Left colon (tissue), 2 donors: ENCODE data around the gene DHX35. TPM values are rescaled to one million over a fixed set of nuclear protein-coding genes. Genes with fewer than 3 reads are reported as not detected.
A peak's percentile ranks its signal among the peaks of the same experiment; 100 is the strongest.

Experiments
- ATAC-seq: fragments of 200-7000 bp; cut with Tn5 transposase; one replicate; pipeline ENCODE4 v1.9.1; 2020; ENCODE audit warnings: mild to moderate bottlenecking, moderate library complexity
- DNase-seq, 2 donors: peaks; one replicate each; pipeline ENCODE4 v3.0.0-alpha.2; 2020
- intact Hi-C, 2 donors: fragments of 100-400 bp; cut with DNase I in 1 of 2; cut with micrococcal nuclease in 1 of 2; formaldehyde crosslinking; loops; one replicate each; pipeline versions ENCODE4 v1.11.2 to v1.14.0; 2022; cut with DNase I, micrococcal nuclease
- total RNA-seq, 2 donors: library from RNA; stranded (reverse); fragmentation: NEBNext Ultra II Directional; extraction: Animal tissue kit (Norgen Biotek cat#: 25700); gene quantifications; one replicate each; pipeline ENCODE4 v1.2.1, GENCODE V29; 2021
- donor health status: DM: no; HTN: no; CAD: no.
- donor health status: DM: yes; HTN: yes; CAD: no.

DHX35 gene
- total RNA-seq, 2 donors from 2014 or later = 14.0 to 14.1 TPM

DNA sequence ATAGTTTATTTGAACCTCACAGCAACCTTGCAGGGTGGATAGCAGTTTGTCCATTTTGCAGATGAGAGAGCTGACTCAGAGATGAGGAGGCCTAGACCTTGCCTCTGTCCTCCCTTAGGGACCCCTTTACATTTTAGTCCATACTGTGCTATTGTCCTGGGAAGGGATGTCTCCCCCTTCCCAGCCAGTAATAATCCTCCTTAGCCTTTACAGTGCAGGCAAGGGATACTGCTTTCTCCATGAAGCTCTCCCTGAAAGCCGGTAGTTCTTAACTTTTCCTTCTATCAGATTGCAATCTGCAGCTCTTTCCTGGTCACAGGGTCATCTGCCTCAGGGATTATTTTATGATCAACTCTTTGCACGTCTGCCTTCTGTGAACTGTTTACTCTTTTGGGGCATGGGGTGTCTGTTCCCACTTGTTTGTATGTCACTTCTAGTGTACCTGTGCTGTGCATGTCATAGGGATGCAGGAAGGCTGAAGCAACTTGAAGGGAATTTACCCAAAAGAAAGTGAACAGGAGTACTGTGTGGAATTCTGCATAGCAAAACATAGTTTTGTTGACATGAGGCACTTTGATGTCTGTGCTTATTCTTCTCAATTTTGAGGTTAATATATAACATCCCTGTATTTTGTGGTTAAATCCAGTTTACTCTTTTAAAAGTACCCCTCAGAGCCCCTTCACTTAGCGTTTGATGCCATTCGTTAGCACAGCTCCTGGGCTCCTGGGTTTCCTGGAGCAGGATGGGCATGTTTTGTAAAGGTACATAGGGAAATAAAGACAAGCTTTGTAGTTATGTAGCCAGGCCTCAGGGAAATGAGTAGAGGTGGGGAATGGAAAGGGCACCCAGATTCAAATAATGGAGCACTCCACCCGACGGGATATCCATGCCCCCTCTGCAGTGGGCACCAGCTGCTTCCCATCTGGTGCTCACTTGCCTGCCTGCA is 38.1 kb downstream of the DHX35 start:
- intact Hi-C loops = no loop called here
- DNase-seq = no peak
- peak; percentile 56 for ATAC-seq

GRCh38 chr20:39004508-39004907 is 42.4 kb downstream of the DHX35 start:
- intact Hi-C loops = no loop called here
- ATAC-seq (peak; percentile 82), DNase-seq (peak; percentile 70 to 86)

- intact Hi-C loops = no loop called here
Measured at GRCh38 chr20:39009348-39009747, 47.2 kb downstream of the DHX35 start.

DNA sequence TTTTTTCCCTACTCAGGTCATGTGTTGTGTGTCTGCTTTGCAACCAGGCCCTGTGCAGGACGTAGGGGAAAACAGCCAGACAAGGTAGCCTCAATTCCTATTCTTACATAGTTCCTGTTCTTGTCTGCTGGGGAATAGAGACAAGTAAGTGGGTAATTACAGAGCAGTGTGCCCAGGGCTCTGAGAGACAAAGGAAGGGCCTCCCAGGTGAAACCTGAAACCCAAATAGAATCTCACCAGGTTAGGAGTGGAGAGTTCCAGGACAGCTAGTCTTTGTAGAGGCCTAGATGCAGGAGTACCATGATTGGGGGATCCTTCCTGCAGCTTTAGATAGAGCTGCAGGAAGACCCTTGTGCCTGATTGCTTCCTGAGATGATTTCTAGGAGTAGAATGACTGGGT is 48.4 kb downstream of the DHX35 start:
- ATAC-seq (no peak), DNase-seq (no peak)
- intact Hi-C loops = no loop called here

More at GRCh38 chr20:39009348-39009747, 47.2 kb downstream of the DHX35 start:
- no peak for DNase-seq
- ATAC-seq = peak; percentile 68

DNA sequence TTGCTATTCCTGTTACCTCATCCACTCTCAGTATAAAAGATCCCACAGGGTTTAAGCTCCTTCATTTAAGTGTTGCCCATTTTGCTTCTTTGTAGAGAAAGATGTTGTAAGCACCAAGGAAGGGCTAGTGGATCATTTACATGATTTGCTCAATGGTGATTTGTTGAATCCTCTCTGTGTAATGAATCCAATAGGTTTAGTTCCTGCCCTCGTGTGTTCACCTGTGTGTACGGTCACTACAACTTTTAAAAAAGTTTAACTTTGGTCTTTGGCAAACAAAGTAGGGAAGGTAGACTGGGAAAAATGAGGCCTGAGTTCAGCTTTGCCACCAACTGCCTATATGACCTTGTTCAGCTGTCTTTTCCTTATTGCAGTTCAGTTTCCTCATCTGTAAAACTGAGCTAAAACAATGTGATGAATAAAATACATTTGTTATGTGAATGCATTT is 51.5 kb downstream of the DHX35 start:
- intact Hi-C loops = no loop called here
- DNase-seq (no peak), ATAC-seq (peak; percentile 83)

GRCh38 chr20:39016041-39016440 is 53.9 kb downstream of the DHX35 start:
- ATAC-seq (no peak), DNase-seq (no peak)
- intact Hi-C loops = no loop called here

- intact Hi-C loops = no loop called here
- no peak for DNase-seq
- no peak for ATAC-seq
Measured at GRCh38 chr20:39016506-39016905, 54.4 kb downstream of the DHX35 start.

DNA sequence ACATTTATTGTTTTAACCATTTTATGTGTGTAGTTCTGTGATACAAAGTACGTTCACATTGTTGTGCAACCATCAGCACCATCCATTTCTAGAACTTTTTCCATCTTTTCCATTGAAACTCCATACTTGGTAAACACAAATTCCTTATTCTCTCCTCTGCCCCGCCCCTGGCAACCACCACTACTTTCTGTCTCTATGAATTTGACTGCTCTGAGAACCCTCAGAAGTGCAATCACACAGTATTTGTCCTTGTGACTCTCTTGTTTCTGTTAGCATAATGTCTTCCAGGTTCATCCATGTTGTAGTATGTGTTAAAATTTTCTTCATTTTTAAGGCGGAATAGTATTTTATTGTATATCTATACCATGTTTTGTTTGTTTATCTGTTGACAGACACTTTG is 56.9 kb downstream of the DHX35 start:
- intact Hi-C loops = no loop called here
- no peak for ATAC-seq
- no peak for DNase-seq

DNA sequence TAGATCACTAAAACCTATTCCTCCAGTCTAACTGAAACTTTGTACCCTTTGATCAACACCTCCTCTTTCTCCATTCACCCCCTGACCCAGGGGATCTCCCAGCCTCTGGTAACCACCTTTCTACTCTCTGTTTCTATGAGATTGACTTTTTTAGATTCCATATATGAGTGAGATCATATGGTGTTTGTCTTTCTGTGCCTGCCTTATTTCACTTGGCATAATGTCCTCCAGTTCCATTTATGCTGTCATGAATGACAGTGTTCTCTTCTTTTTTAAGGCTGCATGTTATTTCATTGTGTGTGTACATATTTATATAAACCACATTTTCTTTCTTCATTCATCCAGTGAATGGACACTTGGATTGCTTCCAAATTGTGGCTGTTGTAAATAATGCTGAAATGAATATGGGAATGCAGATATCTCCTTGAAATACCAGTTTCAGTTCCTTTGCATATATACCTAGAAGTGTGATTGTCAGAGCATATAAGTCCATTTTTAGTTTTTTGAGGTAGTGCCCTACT is 57.7 kb downstream of the DHX35 start:
- ATAC-seq (no peak), DNase-seq (no peak)
- intact Hi-C loops = no loop called here

GRCh38 chr20:39021748-39022147 is 59.6 kb downstream of the DHX35 start:
- DNase-seq = no peak
- ATAC-seq = no peak
- intact Hi-C loops = no loop called here

DNA sequence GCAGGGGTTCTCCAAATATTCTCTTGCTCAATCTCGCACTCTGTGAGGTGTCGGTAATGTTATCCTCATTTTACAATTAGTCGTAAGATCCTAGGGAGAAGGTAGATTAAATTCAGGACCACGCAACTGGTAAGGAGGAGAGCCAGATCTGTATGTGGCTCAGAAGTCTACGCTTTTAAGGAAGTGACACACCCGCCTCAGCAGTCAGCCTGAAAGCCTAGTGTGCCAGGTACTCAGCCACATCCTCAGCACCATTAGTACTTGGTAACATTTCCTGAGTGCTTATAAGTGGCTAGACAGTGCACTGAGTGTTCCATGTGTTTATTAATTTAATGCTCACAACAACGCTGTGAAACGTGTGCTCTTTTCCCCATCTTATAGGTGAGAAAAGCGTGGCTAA is 63.7 kb downstream of the DHX35 start:
- intact Hi-C loops = no loop called here
- DNase-seq = no peak
- no peak for ATAC-seq

DNA sequence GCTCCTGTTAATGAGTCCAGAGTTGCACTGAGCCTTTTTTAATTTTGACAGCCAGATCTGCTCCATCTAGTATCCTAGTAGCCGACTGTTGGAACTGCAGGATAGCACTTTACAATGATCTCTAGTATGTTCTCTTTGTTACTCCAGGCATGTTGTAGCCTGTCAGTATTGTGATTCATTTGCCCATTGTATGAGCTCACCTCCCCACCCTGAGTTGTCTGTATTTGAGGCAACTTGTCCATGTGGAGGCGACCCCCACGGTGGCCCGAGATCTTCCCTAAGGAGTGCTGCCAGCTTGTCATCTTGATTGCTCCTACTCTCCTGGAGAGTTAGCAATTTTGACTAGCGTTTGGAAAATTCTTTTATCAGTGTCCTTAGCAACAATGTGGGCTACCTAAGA is 67.2 kb downstream of the DHX35 start:
- DNase-seq = no peak
- no peak for ATAC-seq
- intact Hi-C loops = no loop called here

DNA sequence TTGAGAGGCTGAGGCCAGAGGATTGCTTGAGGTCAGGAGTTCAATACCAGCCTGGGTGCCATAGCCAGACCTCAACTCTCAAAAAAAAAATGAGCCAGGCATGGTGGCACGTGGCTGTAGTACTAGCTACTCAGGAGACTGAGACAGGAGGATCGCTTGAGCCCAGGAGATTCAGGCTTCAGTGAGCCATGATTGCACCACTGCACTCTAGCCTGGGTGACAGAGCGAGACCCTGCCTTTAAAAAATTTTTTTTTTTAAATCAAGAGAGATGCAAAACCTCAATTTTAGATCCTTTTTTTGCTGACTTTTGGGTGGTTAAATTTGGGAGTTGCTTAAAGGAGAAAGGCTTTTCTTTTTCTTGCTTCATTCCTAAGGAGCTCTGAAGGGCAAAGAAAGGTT is 70.9 kb downstream of the DHX35 start:
- ATAC-seq (no peak), DNase-seq (no peak)
- intact Hi-C loops = no loop called here

DNA sequence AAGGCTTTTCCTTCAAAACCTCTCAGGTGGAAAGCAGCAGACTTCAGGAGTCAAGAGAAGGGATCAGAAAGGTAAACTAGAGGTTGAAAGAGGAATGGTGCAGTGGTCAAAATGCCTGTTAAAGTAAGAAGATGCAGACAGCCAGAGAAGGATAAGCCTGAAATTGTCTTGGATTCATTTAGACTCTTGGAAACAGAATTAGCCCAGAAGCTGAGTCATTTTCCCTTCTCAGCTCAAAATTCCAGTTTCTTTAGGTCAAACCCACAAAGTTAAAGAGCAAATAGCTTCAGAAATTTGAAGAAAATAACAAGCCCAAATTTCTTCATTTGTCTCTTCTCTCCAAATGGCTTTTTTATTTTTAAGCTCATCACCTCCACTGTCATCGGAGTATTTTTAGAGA is 73.9 kb downstream of the DHX35 start:
- intact Hi-C loops = no loop called here
- DNase-seq = no peak
- no peak for ATAC-seq

DNA sequence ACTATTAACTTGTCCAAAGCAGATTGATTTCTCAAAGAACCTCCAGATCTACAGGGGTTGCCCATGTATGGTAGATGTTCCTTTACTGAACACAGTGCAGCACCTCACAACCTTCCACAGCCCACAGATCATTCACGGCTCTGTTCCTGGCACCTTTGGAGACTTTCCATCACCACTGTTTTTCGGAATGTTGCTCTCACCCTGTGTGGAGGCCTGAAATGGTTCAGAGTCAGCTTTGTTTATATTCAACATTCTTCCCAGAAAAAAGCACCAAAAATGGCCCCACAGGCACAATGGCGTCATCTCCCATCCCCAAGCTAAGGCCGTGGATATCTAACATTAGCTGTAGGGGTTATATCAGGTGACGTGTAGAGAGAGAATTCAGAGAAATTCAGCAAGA is 74.7 kb downstream of the DHX35 start:
- intact Hi-C loops = no loop called here
- no peak for DNase-seq
- ATAC-seq = no peak

DNA sequence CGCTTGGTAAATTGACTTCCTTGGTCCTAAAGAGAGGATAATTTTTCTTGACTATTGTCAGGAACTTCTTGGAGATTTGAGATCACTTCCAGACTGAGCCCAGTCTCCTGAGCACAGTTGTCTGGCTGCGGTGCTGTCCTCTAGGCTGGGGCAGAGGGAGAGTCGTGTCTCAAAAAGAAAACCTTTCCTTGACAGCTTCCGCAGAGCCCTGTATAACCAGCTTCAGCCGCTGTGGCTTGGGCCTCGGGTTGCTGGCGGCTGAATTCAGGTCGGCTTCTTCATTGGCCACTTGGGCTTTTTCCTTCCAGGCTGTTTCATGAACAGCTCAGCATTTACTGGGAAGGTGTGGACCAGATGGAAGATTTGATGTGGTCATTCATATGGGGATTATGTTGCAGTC is 75.9 kb downstream of the DHX35 start:
- DNase-seq (no peak), ATAC-seq (no peak)
- intact Hi-C loops = no loop called here

DNA sequence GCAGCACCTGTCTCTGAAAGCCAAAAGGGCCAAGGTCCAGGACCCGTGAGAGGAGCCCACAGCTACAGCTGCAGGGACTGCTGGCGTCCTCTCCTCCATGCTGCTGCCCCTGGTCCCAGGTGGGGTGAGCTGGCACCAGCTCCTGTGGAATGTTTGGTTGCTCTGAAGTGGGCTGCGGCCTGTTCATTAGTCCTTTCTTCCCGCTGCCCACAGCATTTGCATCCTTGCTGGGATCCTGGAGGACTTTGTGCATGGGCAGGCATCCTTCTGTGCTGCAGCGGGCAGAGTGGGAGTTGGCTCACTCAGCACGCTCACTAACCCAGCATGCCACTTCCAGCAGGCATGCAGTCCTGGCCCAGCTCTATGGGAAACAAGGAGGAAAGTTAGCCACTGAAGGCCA is 76.4 kb downstream of the DHX35 start:
- intact Hi-C loops = no loop called here

DNA sequence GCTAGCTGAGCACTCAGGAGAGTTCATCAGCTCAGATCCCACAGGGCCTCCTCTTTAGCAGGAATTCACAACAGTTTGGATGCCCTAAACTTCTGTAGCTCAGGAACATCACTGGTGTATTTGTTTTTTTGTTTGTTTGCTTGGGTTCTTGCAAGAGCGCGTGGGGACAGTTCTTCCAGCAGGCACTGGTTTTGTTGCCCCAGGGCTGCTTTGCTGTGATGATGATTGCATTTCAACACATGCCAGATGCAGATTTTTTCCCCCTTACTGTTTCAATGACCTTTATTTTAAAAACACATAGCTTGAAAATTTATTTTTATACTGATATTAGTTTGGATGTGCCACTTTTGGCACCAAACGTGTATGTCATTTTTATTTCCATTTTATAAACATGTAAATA is 77.1 kb downstream of the DHX35 start:
- intact Hi-C loops = no loop called here
- DNase-seq = no peak
- ATAC-seq = no peak

More for the DNA sequence above, 76.4 kb downstream of the DHX35 start:
- no peak for ATAC-seq
- no peak for DNase-seq

DNA sequence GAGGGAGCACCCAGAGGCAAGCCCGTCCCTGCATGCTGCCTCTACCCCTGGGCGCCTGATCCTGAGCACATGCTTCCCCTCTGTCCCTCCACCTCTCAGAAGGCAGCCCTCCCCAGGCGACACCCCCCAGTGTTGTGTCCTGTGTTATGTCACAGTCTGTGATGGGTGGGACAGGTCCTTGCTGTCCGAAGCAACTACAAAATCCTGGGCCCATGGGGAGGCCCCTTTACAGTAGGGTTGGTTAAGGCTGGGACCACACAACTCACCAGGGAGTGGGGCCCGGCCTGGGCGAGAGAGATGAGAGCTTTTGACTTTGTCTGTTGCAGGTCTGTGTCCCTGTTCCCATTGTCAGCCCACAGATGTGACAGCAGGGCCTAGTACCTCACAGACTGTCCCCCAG is 78.0 kb downstream of the DHX35 start:
- DNase-seq = no peak
- ATAC-seq = no peak
- intact Hi-C loops = no loop called here

- ATAC-seq (no peak), DNase-seq (no peak)
- intact Hi-C loops = no loop called here
Measured at GRCh38 chr20:39041067-39041466, 78.9 kb downstream of the DHX35 start.
